B cell (primary cell): Measurements from ENCODE around the gene IL1R2. TPM values are rescaled to one million over a fixed set of nuclear protein-coding genes. Genes with fewer than 3 reads are reported as not detected.

Experiments
- ATAC-seq: fragments of 200-7000 bp; cut with Tn5 transposase; one replicate; pipeline ENCODE4 v1.10.0; 2021; ENCODE audit warnings: low read depth, mild to moderate bottlenecking, moderate number of reproducible peaks, moderate library complexity
- CTCF ChIA-PET: fragments of 350-600 bp; sonication (Branson Sonifier 250); formaldehyde crosslinking; loops from one replicate; lab custom pipeline; 2021; ENCODE audit warnings: antibody characterized with exemption, inconsistent platforms; lab: Charles Lee
- POLR2A ChIA-PET: fragments of 350-600 bp; sonication (Branson Sonifier 250); formaldehyde crosslinking; loops from one replicate; lab custom pipeline; 2021; ENCODE audit warnings: antibody characterized with exemption; lab: Charles Lee
- DNase-seq: peaks from one replicate; pipeline ENCODE4 v3.0.0; 2013
- H2AFZ ChIP-seq: 2 replicates; pipeline ENCODE4 v1.6.1; 2012; ENCODE audit warnings: mild to moderate bottlenecking, low read depth, low read length; ENCODE audit not compliant: insufficient read depth, poor library complexity, severe bottlenecking
- H3K27ac ChIP-seq, 2 donors: 1 replicate in 1 of 2; 2 replicates in 1 of 2; pipeline ENCODE4 v1.5.1; 2012 to 2013; ENCODE audit warnings: low read length in 2 of 2, mild to moderate bottlenecking in 2 of 2, moderate library complexity in 1 of 2
- H3K27me3 ChIP-seq, 4 experiments: fragments of 200-600 bp in 1 of 4; sonication (generic) in 1 of 4; replicated peaks in 1 of 4; 1 replicate in 2 of 4; 2 replicates in 2 of 4; pipeline versions ENCODE4 v1.6.1 to v1.7.0; 2013 to 2016; ENCODE audit warnings: low read length in 3 of 4, mild to moderate bottlenecking in 2 of 4, mixed read lengths in 1 of 4, moderate library complexity in 1 of 4; ENCODE audit not compliant: insufficient read depth in 4 of 4, control insufficient read depth in 3 of 4; ENCODE audit errors: control extremely low read depth in 1 of 4
- H3K36me3 ChIP-seq, 2 experiments: replicated peaks in 1 of 2; 1 replicate in 1 of 2; 2 replicates in 1 of 2; pipeline versions ENCODE4 v1.6.1 to v1.7.1; 2013; ENCODE audit warnings: low read length in 1 of 2; ENCODE audit not compliant: insufficient read depth in 2 of 2, control insufficient read depth in 1 of 2; ENCODE audit errors: control extremely low read depth in 1 of 2, extremely low read depth in 1 of 2
- H3K4me1 ChIP-seq, 2 donors: fragments of 200-600 bp in 1 of 2; sonication (generic) in 1 of 2; 1 replicate in 1 of 2; 2 replicates in 1 of 2; pipeline versions ENCODE4 v1.5.1 to v1.6.1; 2013 to 2017; ENCODE audit warnings: low read length in 2 of 2; ENCODE audit not compliant: control insufficient read depth in 2 of 2, insufficient read depth in 2 of 2
- H3K4me2 ChIP-seq: replicated peaks from 2 replicates; pipeline ENCODE3; 2012; ENCODE audit warnings: mild to moderate bottlenecking, low read depth, low read length; ENCODE audit not compliant: poor library complexity, severe bottlenecking
- H3K4me3 ChIP-seq, 5 experiments: fragments of 200-600 bp in 1 of 5; sonication (generic) in 1 of 5; 1 replicate in 3 of 5; 2 replicates in 2 of 5; pipeline versions ENCODE4 v1.5.1 to v1.7.0; 2011 to 2016; ENCODE audit warnings: low read length in 4 of 5, mild to moderate bottlenecking in 4 of 5, low read depth in 2 of 5, control low read depth in 1 of 5, moderate library complexity in 1 of 5; ENCODE audit not compliant: insufficient read depth in 1 of 5; ENCODE audit errors: control extremely low read depth in 1 of 5, extremely low read depth in 1 of 5
- H3K79me2 ChIP-seq: fragments of 200-600 bp; sonication (generic); one replicate; pipeline ENCODE4 v1.6.0; 2016; ENCODE audit warnings: low read length; ENCODE audit not compliant: control insufficient read depth, insufficient read depth
- H3K9ac ChIP-seq: fragments of 200-600 bp; sonication (generic); 2 replicates; pipeline ENCODE4 v1.6.1; 2017; ENCODE audit warnings: mild to moderate bottlenecking, low read length, moderate library complexity
- H3K9me3 ChIP-seq, 3 donors: one replicate each; pipeline versions ENCODE4 v1.6.1 to v1.7.1; 2013; ENCODE audit warnings: low read length in 2 of 3; ENCODE audit not compliant: control insufficient read depth in 2 of 3, insufficient read depth in 1 of 3; ENCODE audit errors: control extremely low read depth in 1 of 3
- H4K20me1 ChIP-seq: 2 replicates; pipeline ENCODE4 v1.6.0; 2012; ENCODE audit warnings: mild to moderate bottlenecking, low read length; ENCODE audit not compliant: insufficient read depth, control insufficient read depth, poor library complexity, severe bottlenecking
- H3K27ac Mint-ChIP-seq: one replicate; pipeline ENCODE4 v1.8.0; 2021; ENCODE audit warnings: mixed read lengths
- H3K27me3 Mint-ChIP-seq: one replicate; pipeline ENCODE4 v1.8.0; 2021; ENCODE audit warnings: mixed read lengths
- H3K4me1 Mint-ChIP-seq: one replicate; pipeline ENCODE4 v1.8.0; 2021; ENCODE audit warnings: mixed read lengths
- H3K4me3 Mint-ChIP-seq: one replicate; pipeline ENCODE4 v1.8.0; 2021; ENCODE audit warnings: mixed read lengths
- H3K9me3 Mint-ChIP-seq: one replicate; pipeline ENCODE4 v1.8.0; 2022; ENCODE audit warnings: mixed read lengths; ENCODE audit not compliant: insufficient read depth
- EZH2 ChIP-seq: IDR thresholded peaks from 2 replicates; pipeline ENCODE4 v1.6.1; 2012; ENCODE audit warnings: borderline replicate concordance, low read depth, mild to moderate bottlenecking, moderate library complexity, low read length; ENCODE audit not compliant: insufficient read depth, poor library complexity, severe bottlenecking
- whole genome bisulfite sequencing: methylation state at CpG from one replicate; pipeline ENCODE4 v1.1.5; 2013; ENCODE audit warnings: missing lambda C conversion rate; ENCODE audit not compliant: insufficient coverage; 5-methylcytosine and 5-hydroxymethylcytosine counted together
- intact Hi-C: fragments of 100-400 bp; cut with micrococcal nuclease; formaldehyde crosslinking; loops from one replicate; pipeline ENCODE4 v1.10.0; 2022
- polyA plus RNA-seq: library from polyadenylated mRNA; depleted of rRNA; stranded (reverse); fragments of >200 nt; gene quantifications from 2 replicates; pipeline ENCODE4 v1.2.3, GENCODE V29; 2012
- total RNA-seq, 2 donors: library from RNA; stranded (reverse); fragments of 120-200 nt in 1 of 2; gene quantifications; 1 replicate in 1 of 2; 2 replicates in 1 of 2; pipeline versions ENCODE4 v1.2.3 to v1.2.4, GENCODE V29; 2013 to 2022
- TF ChIP-seq, protein P1 (sequence below): fragments of 200-600 bp; IDR thresholded peaks from one replicate; pipeline ENCODE4 v1.8.0; 2022; ENCODE audit warnings: antibody characterized with exemption, mild to moderate bottlenecking

Gene IL1R2
- total and polyA plus RNA-seq, 2 donors (not counting 1 experiment from before 2014, with no cell fraction given) = not detected

DNA sequence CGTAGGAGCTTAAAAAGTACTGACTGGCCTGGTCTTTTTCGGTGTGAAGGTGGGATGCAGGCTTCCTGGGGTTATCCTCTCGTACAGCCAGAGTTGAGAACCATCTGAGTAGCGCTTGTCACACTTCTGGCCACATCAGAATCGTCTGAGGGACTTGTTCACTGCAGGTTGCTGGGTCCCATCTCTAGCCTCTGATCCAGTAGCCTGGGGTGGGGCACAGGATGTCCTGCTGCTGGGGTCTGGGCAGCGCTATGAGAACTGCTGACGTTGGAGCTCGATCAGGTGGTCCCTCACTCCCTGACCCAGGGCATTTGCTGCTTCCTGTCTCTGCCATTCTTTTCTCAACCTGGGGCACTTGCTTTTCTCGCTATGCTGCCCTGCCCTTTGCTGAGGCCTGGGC lies 7.1 kb upstream of the IL1R2 start:
- POLR2A ChIA-PET = no interaction called here

DNA sequence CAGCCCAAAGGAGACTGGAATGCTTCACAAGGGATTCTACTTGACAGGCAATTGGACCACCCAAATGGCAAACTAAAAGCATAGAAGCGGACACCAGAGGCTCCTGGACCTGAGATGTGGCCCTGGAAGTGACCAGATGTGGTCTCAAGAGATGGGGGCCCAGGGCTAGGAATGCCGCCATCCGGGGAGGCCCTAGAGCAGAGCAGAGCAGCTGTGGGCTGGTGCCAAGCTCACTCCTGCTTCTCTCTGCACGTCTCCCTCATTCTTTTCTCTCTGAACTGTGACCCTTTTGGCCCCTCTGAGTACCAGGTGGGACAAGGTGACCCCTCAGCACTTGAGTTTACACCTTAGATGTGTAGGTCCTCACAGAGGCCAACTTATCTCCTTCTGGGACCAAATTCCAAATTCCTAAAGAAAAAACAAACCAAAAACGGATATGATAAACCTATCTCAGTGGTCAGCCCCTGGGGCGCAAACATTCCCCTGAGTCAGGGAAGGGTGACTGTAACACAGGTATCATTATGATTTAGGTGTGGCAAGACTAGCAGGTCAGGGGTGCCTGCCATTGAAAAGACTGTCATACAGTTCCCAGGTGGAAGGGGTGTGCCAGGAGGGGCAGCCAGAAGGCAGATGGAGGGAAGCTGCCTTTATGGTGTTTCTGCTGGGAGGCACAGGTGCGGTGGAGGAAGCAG lies 6.5 kb upstream of the IL1R2 start:
- H3K9me3 Mint-ChIP-seq = no peaks in the 10 kb centered on the region
- intact Hi-C loops = loop anchor here (10.0 kb wide), 1 partner anchor 100 kb away; no protein-coding TSS in a partner anchor
- Histone ChIP-seq H3K27ac (no peak overlapping the region), H4K20me1 (no peaks in the 10 kb centered on the region), H3K4me3 (no peak overlapping the region), H2AFZ (no peak overlapping the region), H3K9me3 (no peaks in the 10 kb centered on the region), H3K27me3 (peaks cover 0 to 5% (median under 1%) of the 10 kb centered on the region in 4 experiments), H3K36me3 (no peaks in the 10 kb centered on the region), H3K79me2 (no peaks in the 10 kb centered on the region), H3K4me2 (no peak overlapping the region), H3K4me1 (peaks cover 8 to 12% of the 10 kb centered on the region in 2 donors), H3K9ac (no peak overlapping the region)
- CTCF ChIA-PET = interaction anchor here (1.7 kb wide), 1 partner anchor 566 kb away, joined by 5 read pairs; no protein-coding TSS in a partner anchor
- H3K27ac Mint-ChIP-seq = no peak overlapping the region
- WGBS = 98% methylated on average over 6 of the region's 7 CpGs
- H3K4me3 Mint-ChIP-seq = no peak overlapping the region
- POLR2A ChIA-PET = no interaction called here
- peaks cover 14% of the 10 kb centered on the region for H3K4me1 Mint-ChIP-seq
- DNase-seq (no peak), ATAC-seq (no peak)
- peaks cover 13% of the 10 kb centered on the region for H3K27me3 Mint-ChIP-seq
- TF ChIP-seq, protein P1, sequence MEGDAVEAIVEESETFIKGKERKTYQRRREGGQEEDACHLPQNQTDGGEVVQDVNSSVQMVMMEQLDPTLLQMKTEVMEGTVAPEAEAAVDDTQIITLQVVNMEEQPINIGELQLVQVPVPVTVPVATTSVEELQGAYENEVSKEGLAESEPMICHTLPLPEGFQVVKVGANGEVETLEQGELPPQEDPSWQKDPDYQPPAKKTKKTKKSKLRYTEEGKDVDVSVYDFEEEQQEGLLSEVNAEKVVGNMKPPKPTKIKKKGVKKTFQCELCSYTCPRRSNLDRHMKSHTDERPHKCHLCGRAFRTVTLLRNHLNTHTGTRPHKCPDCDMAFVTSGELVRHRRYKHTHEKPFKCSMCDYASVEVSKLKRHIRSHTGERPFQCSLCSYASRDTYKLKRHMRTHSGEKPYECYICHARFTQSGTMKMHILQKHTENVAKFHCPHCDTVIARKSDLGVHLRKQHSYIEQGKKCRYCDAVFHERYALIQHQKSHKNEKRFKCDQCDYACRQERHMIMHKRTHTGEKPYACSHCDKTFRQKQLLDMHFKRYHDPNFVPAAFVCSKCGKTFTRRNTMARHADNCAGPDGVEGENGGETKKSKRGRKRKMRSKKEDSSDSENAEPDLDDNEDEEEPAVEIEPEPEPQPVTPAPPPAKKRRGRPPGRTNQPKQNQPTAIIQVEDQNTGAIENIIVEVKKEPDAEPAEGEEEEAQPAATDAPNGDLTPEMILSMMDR = no peak
- no peak for TF ChIP-seq EZH2

More for the DNA sequence above, 7.1 kb upstream of the IL1R2 start:
- intact Hi-C loops = loop anchor here (10.0 kb wide), 1 partner anchor 100 kb away; no protein-coding TSS in a partner anchor
- 85% methylated on average over 9 of the region's 9 CpGs for WGBS
- H3K9me3 ChIP-seq = no peaks in the 10 kb centered on the region
- H3K36me3 ChIP-seq = no peaks in the 10 kb centered on the region
- H3K9ac ChIP-seq = no peak overlapping the region
- H3K4me1 ChIP-seq = peaks cover 3 to 6% of the 10 kb centered on the region in 2 donors
- CTCF ChIA-PET = interaction anchor here (0.6 to 1.7 kb wide), 2 partner anchors 103 to 566 kb away, joined by 3 to 5 read pairs; no protein-coding TSS in a partner anchor
- no peak for ATAC-seq
- no peak for TF ChIP-seq EZH2
- TF ChIP-seq, protein P1 = no peak
- Mint-ChIP-seq H3K27ac (no peak overlapping the region), H3K27me3 (peaks cover 13% of the 10 kb centered on the region), H3K4me1 (peaks cover 8% of the 10 kb centered on the region), H3K9me3 (no peaks in the 10 kb centered on the region), H3K4me3 (no peak overlapping the region)
- no peaks in the 10 kb centered on the region for H3K79me2 ChIP-seq
- no peak overlapping the region for H3K27ac ChIP-seq
- no peaks in the 10 kb centered on the region for H4K20me1 ChIP-seq
- no peak for DNase-seq
- H2AFZ ChIP-seq = no peak overlapping the region
- no peak overlapping the region for H3K4me3 ChIP-seq
- H3K27me3 ChIP-seq = peaks cover 0 to 5% (median under 1%) of the 10 kb centered on the region in 4 experiments
- H3K4me2 ChIP-seq = no peak overlapping the region
